ENCODE data around the gene SORBS2.

DNA sequence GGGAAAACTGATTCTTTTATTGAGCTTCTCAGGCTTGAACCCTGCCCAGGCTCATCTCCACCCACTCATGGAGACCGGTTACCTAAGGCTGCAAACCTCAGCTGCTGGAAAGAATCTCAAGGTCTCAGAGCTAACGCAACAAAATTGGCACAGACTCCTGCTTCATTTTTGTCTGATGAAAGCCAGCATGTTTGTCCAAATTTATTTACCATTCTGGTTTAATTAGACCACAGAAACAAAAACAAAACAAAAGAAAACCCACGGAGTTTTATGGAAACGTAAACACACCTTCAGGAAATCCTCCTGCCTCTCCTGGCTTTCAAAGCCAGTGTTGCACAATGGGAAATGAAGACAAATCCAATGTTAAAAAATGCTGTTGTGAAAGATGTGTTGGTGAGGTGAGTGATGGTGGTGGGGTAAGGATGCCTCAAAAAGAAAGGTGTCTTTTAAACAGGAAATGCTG lies 220.3 kb downstream of the SORBS2 start:
- TF ChIP-seq EP300 (IDR thresholded peaks at IDR 0.05; ENCODE audit: low read depth) (no peak), POLR2AphosphoS5 (IDR thresholded peaks at IDR 0.05) (peak in 2 of 3 donors; percentile 20 to 32)

Data from transverse colon (tissue), 3 donors.